Psoas muscle (tissue), 8 donors: ENCODE results near the gene HLTF. TPM values are rescaled to one million over a fixed set of nuclear protein-coding genes. Genes with fewer than 3 reads are reported as not detected.

Experiments used
- ATAC-seq, 4 donors: fragments of 200-7000 bp; cut with Tn5 transposase; one replicate each; pipeline ENCODE4 v1.9.1; 2020; ENCODE audit warnings: moderate library complexity in 3 of 4, mild to moderate bottlenecking in 2 of 4
- DNase-seq, 2 donors: peaks; one replicate each; pipeline ENCODE4 v3.0.0-alpha.2; 2020
- H3K27ac ChIP-seq: fragments of 200-600 bp; one replicate; pipeline ENCODE4 v1.8.0; 2022
- H3K27me3 ChIP-seq, 3 donors: fragments of 200-600 bp in 1 of 3; one replicate each; pipeline versions ENCODE4 v1.6.1 to v1.8.0; 2013 to 2022; ENCODE audit warnings: low read length in 2 of 3, mild to moderate bottlenecking in 2 of 3, moderate library complexity in 1 of 3; ENCODE audit not compliant: insufficient read depth in 3 of 3
- H3K36me3 ChIP-seq, 2 donors: fragments of 200-600 bp in 1 of 2; one replicate each; pipeline versions ENCODE4 v1.6.1 to v1.8.0; 2013 to 2022; ENCODE audit warnings: low read depth in 1 of 2, mild to moderate bottlenecking in 1 of 2, moderate library complexity in 1 of 2; ENCODE audit not compliant: insufficient read depth in 1 of 2
- H3K4me1 ChIP-seq: fragments of 200-600 bp; one replicate; pipeline ENCODE4 v1.8.0; 2022
- H3K4me3 ChIP-seq: fragments of 200-600 bp; one replicate; pipeline ENCODE4 v1.8.0; 2022; ENCODE audit warnings: mild to moderate bottlenecking
- H3K9me3 ChIP-seq: fragments of 200-600 bp; one replicate; pipeline ENCODE4 v1.8.0; 2022
- WGBS, 3 donors: extraction: QIAGEN DNeasy Blood & Tissue Kit; methylation state at CpG; one replicate each; pipeline versions ENCODE4 v1.1.6 to v1.1.7; 2013; 5-methylcytosine and 5-hydroxymethylcytosine counted together
- intact Hi-C, 2 donors: fragments of 100-400 bp; cut with DNase I; formaldehyde crosslinking; loops; one replicate each; pipeline versions ENCODE4 v1.11.0 to v1.14.2; 2022
- long read RNA-seq, 2 donors: library from polyadenylated mRNA; unstranded; transcript quantifications; one replicate each; pipeline ENCODE4 v2.0.0, GENCODE V29; 2021
- polyA plus RNA-seq, 3 donors: library from polyadenylated mRNA; stranded (reverse); fragments of 200-250 nt; gene quantifications; one replicate each; pipeline ENCODE4 v1.2.3, GENCODE V29; 2013
- total RNA-seq, 4 donors: library from RNA; stranded (reverse); fragmentation: NEBNext Ultra II Directional in 2 of 4; extraction: Animal tissue kit (Norgen Biotek cat#: 25700) in 2 of 4; gene quantifications; one replicate each; pipeline versions ENCODE4 v1.2.1 to v1.2.4, GENCODE V29; 2021 to 2023
- TF ChIP-seq, protein P1 (sequence below): fragments of 200-600 bp; IDR thresholded peaks from one replicate; pipeline ENCODE4 v1.8.0; 2022; ENCODE audit warnings: antibody characterized with exemption
- donor health status: healthy with polysubstance abuse.
- donor health status: DM: no; HTN: no; CAD: no; lungs with moderate emphysema.
- donor health status: Bipolar disorder and iron deficiency.
- donor health status: healthy.
- donor health status: DM: yes; HTN: yes; CAD: no.
- donor health status: DM: no; HTN: no; CAD: no.
- donor health status: DM: no; HTN: no; CAD: no.
- donor health status: DM: yes; HTN: yes; CAD: no.

Gene HLTF, protein sequence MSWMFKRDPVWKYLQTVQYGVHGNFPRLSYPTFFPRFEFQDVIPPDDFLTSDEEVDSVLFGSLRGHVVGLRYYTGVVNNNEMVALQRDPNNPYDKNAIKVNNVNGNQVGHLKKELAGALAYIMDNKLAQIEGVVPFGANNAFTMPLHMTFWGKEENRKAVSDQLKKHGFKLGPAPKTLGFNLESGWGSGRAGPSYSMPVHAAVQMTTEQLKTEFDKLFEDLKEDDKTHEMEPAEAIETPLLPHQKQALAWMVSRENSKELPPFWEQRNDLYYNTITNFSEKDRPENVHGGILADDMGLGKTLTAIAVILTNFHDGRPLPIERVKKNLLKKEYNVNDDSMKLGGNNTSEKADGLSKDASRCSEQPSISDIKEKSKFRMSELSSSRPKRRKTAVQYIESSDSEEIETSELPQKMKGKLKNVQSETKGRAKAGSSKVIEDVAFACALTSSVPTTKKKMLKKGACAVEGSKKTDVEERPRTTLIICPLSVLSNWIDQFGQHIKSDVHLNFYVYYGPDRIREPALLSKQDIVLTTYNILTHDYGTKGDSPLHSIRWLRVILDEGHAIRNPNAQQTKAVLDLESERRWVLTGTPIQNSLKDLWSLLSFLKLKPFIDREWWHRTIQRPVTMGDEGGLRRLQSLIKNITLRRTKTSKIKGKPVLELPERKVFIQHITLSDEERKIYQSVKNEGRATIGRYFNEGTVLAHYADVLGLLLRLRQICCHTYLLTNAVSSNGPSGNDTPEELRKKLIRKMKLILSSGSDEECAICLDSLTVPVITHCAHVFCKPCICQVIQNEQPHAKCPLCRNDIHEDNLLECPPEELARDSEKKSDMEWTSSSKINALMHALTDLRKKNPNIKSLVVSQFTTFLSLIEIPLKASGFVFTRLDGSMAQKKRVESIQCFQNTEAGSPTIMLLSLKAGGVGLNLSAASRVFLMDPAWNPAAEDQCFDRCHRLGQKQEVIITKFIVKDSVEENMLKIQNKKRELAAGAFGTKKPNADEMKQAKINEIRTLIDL
- 10 to 100 TPM in 2 of 4 donors, 1 to 10 TPM in 2; 5.0 to 10.1 (median 8.9) TPM for total RNA-seq
- polyA plus RNA-seq: 1 to 10 TPM; 2.8 to 4.0 (median 3.5) TPM
- long read RNA-seq, donor 1, partial matches to known transcripts: 1 of 4 reads
- long read RNA-seq, donor 1, other reads (novel, unspliced or antisense): 1 of 4 reads
- long read RNA-seq, donor 2, partial matches to known transcripts: 1 of 21 reads
- long read RNA-seq, donor 2, other reads (novel, unspliced or antisense): 18 of 21 reads

DNA sequence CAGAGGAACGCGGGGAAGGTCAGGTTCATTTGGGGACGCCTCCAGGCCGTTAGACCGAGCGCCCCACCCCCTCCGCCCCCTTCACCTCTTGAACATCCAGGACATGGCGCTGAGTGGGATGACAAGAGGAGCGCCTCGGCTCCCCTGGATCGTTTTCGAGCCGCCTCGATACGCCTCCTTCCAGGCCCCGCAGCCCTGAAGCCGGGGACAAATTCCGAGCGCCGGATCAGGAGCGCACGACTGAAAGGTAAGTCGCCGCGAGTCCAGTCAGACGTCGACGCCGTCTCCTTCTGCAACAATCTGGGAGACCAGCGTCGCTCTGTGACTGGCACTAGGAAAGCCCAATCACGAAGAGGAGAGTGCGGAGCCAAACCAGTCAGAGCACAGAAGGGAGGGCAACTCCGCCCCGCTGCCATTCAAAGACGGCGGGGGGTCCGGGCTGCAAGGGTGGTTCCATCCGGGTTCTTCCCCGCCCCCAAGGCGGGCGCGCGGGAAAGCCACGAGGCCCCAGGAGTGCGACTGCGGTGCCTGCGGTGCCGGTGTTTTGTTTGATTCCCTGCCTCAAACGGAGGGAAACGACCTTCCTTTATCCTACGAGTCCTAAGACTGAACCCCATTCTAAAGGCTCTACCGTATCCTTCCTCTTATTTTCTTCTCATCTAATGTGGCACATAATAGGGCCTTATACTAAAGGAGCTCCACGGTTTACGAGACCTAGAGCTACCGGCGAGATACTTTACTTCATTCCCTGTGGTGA lies at the start of gene HLTF:
HLTF (minus strand) TSS at position 302 of the 757 bp plus-strand sequence; CDS start at position 105, 197 bp downstream.
- H3K27ac ChIP-seq: peak within 1 kb of the TSS; percentile 56
- H3K36me3 ChIP-seq: peaks cover 0 to 10% of the 10 kb centered on the region in 2 donors
- H3K4me1 ChIP-seq: peaks cover 7% of the 10 kb centered on the region
- ATAC-seq (peak; percentile 99 to 100 (median 99)), DNase-seq (peak; percentile 94)
- WGBS, 3 donors: 6 to 8% (median 8%) methylated on average over 56 to 57 of the region's 57 CpGs
- peak within 1 kb of the TSS; percentile 80 for H3K4me3 ChIP-seq
- TF ChIP-seq, protein P1, sequence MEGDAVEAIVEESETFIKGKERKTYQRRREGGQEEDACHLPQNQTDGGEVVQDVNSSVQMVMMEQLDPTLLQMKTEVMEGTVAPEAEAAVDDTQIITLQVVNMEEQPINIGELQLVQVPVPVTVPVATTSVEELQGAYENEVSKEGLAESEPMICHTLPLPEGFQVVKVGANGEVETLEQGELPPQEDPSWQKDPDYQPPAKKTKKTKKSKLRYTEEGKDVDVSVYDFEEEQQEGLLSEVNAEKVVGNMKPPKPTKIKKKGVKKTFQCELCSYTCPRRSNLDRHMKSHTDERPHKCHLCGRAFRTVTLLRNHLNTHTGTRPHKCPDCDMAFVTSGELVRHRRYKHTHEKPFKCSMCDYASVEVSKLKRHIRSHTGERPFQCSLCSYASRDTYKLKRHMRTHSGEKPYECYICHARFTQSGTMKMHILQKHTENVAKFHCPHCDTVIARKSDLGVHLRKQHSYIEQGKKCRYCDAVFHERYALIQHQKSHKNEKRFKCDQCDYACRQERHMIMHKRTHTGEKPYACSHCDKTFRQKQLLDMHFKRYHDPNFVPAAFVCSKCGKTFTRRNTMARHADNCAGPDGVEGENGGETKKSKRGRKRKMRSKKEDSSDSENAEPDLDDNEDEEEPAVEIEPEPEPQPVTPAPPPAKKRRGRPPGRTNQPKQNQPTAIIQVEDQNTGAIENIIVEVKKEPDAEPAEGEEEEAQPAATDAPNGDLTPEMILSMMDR: no peak
- H3K9me3 ChIP-seq: no peaks in the 10 kb centered on the region
- no peaks in the 10 kb centered on the region for H3K27me3 ChIP-seq
- intact Hi-C loops: loop anchor here in 1 of 2 donors (2.0 to 10.0 kb wide), 2 partner anchors 42 to 112 kb away; partner anchors contain the start of gene HPS3

DNA sequence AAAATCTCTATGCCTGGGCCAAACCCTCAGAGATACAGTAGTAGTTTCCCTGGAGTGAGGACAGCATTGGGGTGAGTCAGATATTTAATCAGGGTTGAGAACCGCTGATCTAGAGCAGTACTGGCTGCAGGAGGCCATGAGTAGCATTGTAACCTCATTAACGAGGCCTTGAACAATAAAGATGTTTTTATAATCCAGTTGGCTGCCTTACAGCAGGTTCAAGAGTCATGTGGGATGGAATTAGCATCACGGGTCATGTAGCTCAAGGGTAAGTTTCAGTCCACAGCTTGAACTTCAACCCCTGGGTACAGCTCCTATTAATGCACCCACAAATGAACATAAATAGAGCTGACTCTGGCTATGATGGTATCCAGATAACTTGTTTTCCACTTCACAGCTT lies 48.2 kb upstream of the HLTF start:
- 56 to 65% (median 59%) methylated on average over 3 of the region's 3 CpGs for WGBS, 3 donors
- H3K4me1 ChIP-seq: peaks cover 18% of the 10 kb centered on the region
- TF ChIP-seq, protein P1: no peak
- H3K36me3 ChIP-seq: no peaks in the 10 kb centered on the region
- intact Hi-C loops: loop anchor here in 1 of 2 donors (5.0 kb wide), 1 partner anchor 43 kb away; no protein-coding TSS in a partner anchor
- ATAC-seq: no peak
- H3K27ac ChIP-seq: no peak overlapping the region
- no peak overlapping the region for H3K4me3 ChIP-seq
- no peaks in the 10 kb centered on the region for H3K27me3 ChIP-seq
- no peaks in the 10 kb centered on the region for H3K9me3 ChIP-seq
- no peak for DNase-seq

DNA sequence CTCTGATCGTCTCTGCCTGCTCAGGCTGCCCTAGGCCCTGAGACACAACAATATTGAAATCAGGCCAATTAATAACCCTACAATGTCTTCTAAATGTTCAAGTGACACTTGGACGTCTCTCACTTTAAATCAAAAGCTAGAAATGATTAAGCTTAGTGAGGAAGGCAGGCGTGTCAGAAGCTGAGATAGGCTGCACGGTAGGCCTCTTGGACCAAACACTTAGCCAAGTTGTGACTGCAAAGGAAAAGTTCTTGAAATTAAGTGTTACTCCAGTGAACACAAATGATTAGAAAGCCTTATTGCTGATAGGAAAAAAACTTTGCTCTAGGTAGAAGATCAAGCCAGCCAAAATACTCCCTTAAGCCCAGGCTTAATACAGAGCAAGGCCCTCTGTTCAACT lies 45.3 kb upstream of the HLTF start:
- Histone ChIP-seq H3K36me3 (no peaks in the 10 kb centered on the region), H3K4me1 (peaks cover 27% of the 10 kb centered on the region), H3K27ac (peak overlapping the region; percentile 79), H3K27me3 (no peaks in the 10 kb centered on the region), H3K4me3 (no peak overlapping the region), H3K9me3 (no peaks in the 10 kb centered on the region)
- no peak for ATAC-seq
- intact Hi-C loops: loop anchor here in 1 of 2 donors (5.0 kb wide), 1 partner anchor 46 kb away; no protein-coding TSS in a partner anchor
- TF ChIP-seq, protein P1: no peak
- WGBS, 3 donors: 47 to 62% (median 53%) methylated on average over 4 of the region's 4 CpGs
- no peak for DNase-seq
